Breast epithelium (tissue), 3 donors: ENCODE results near the gene MRPL11.

Experiments
- POLR2A ChIP-seq: fragments of 450-650 bp; IDR thresholded peaks from one replicate; pipeline ENCODE4 v1.6.1; 2016; ENCODE audit warnings: antibody characterized with exemption, mild to moderate bottlenecking, moderate library complexity
- POLR2AphosphoS5 ChIP-seq, 3 donors: sonication (generic); formaldehyde crosslinking; IDR thresholded peaks; one replicate each; pipeline ENCODE4 v1.6.1; 2017; ENCODE audit warnings: antibody characterized with exemption in 3 of 3
- TF ChIP-seq, protein P1 (sequence below), 3 donors: fragments of 450-650 bp; IDR thresholded peaks; one replicate each; pipeline ENCODE4 v1.5.1; 2016 to 2017; ENCODE audit warnings: antibody characterized with exemption in 3 of 3, mild to moderate bottlenecking in 3 of 3, moderate library complexity in 3 of 3

- TF ChIP-seq POLR2A (no peak), POLR2AphosphoS5 (IDR thresholded peaks at IDR 0.05) (peak in 1 of 3 donors; percentile 26)
- TF ChIP-seq, protein P1, sequence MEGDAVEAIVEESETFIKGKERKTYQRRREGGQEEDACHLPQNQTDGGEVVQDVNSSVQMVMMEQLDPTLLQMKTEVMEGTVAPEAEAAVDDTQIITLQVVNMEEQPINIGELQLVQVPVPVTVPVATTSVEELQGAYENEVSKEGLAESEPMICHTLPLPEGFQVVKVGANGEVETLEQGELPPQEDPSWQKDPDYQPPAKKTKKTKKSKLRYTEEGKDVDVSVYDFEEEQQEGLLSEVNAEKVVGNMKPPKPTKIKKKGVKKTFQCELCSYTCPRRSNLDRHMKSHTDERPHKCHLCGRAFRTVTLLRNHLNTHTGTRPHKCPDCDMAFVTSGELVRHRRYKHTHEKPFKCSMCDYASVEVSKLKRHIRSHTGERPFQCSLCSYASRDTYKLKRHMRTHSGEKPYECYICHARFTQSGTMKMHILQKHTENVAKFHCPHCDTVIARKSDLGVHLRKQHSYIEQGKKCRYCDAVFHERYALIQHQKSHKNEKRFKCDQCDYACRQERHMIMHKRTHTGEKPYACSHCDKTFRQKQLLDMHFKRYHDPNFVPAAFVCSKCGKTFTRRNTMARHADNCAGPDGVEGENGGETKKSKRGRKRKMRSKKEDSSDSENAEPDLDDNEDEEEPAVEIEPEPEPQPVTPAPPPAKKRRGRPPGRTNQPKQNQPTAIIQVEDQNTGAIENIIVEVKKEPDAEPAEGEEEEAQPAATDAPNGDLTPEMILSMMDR (IDR thresholded peaks at IDR 0.05): peak; percentile 74 to 95 (median 85)
These were observed 52.2 kb downstream of the MRPL11 start for GRCh38 chr11:66386171-66387069.
